Measurements from ENCODE around the gene RBM15.
A peak's percentile ranks its signal among the peaks of the same experiment; 100 is the strongest.

RBM15 gene, protein sequence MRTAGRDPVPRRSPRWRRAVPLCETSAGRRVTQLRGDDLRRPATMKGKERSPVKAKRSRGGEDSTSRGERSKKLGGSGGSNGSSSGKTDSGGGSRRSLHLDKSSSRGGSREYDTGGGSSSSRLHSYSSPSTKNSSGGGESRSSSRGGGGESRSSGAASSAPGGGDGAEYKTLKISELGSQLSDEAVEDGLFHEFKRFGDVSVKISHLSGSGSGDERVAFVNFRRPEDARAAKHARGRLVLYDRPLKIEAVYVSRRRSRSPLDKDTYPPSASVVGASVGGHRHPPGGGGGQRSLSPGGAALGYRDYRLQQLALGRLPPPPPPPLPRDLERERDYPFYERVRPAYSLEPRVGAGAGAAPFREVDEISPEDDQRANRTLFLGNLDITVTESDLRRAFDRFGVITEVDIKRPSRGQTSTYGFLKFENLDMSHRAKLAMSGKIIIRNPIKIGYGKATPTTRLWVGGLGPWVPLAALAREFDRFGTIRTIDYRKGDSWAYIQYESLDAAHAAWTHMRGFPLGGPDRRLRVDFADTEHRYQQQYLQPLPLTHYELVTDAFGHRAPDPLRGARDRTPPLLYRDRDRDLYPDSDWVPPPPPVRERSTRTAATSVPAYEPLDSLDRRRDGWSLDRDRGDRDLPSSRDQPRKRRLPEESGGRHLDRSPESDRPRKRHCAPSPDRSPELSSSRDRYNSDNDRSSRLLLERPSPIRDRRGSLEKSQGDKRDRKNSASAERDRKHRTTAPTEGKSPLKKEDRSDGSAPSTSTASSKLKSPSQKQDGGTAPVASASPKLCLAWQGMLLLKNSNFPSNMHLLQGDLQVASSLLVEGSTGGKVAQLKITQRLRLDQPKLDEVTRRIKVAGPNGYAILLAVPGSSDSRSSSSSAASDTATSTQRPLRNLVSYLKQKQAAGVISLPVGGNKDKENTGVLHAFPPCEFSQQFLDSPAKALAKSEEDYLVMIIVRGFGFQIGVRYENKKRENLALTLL

DNA sequence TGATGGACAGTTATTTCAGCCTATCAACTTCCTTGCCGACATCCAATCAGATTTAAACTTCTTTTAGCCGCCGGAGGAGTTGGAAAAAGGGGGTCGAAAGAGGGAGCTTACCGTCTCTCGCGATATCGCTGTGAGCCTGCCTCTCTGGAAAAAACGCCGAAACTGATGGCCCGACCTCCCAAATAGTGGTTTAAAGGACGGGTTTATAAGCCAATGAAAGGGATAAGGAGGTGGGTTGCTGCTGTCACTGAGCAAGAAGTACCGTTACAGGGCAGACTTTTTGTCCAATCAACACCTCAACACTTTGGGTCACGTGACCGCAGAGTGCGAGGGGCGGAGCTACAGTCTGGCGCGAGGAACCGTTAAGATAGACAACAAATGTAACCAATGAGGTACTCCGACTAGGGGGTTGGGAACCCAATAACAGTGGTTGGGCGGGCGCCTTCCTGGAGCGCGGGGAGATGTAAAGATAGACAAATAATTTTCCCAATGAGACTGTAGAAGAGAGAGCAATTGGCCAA, at the start of gene RBM15:
Gene RBM15, plus strand, starts transcription at position 492 of the 521 bp plus-strand sequence. Its CDS starts 29 bp downstream, at position 521.
- DNase-seq = peak; percentile 100

DNA sequence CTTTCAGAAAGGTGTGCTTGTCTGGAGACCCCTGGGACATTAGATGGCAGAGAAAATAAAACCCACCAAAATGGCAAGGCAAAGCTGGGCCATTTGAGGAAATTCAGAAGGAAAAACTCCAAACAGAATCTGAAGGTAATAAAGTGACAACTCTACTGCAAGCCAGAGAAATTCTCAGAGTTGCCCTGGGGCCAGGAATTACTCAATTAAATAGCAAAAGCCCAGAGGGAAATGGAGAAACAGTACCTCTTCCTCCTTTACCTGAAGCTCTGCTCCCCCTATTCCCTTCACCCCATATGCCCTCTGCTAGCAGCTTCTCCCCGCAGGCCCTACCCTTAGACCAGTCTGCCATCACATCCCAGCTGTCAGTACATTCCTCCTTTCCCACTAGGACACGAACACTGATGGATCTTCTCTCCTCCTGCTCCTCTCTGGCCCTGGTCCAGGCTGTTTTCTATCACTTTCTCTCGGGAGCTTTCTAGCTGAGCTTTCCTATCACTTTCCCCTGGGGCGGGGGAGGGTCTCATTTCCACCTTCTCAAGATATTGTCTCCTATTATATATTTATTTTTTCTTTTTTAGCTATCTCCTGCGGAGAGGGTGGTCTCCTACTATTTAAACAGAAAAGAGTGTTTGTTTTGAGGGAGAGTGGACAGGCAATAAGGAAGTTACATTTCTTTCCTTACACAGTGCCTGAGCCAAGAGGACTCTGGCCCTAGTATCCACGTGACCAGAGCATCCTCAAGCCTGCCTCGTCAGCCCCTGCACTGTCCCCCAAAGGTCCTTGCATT, 47.7 kb upstream of the RBM15 start:
- no peak for DNase-seq

DNA sequence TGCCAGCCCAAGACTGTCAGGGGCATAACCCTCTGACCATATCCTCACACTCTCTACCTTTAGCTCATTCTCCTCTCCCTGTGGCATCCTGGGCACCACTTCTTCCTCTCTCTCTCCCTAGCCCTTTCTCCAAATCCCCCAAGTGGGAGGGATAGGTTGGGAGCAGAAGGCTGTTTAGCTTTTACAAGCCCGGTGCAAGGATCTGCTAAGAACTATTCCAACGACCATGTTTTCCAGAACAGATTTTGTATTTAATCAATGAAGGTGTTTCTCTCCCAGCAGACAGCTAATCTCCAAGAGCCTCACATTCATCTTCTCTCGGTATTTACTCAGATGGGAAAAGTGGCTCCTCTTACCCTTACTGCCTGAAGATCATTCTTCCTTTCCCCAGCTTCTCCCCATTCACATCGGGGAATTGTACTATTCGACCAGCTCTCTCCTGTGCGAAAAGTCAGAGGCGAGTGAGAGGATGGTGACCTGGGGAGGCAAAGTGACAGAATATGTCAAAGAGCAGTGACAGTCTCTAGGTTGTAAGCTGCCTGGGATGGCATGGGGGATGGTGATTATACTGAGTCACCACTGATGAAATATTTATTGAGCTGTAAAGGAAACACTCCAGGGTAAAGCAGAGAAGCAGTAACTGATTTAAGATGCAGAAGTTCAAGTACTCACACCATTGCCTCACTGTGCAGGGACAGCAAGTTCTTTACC, 47.0 kb upstream of the RBM15 start:
- DNase-seq = no peak

DNA sequence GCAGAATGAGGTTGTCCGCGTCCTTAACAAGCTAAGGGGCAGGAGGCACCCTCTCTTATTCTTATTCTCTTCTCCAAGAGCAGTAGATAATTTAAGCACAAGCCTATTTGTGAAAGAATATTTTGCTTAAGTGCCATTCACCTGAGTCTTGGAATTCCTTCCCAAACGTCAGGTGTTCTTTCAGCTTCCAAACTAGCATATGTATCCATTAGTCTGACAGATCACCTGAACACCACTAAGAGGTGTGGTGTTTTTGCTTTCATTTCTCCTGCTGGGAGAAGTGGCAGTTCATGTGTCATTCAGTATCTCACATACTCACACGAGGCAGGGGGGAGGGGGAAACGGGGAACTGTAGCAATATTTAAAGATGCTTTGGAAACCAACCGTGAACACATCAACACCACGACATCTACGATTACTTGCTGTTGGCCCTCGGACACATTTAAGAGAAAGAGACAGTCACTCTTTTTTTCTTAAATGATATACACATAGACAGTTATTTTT, 45.5 kb upstream of the RBM15 start:
- DNase-seq = no peak

DNA sequence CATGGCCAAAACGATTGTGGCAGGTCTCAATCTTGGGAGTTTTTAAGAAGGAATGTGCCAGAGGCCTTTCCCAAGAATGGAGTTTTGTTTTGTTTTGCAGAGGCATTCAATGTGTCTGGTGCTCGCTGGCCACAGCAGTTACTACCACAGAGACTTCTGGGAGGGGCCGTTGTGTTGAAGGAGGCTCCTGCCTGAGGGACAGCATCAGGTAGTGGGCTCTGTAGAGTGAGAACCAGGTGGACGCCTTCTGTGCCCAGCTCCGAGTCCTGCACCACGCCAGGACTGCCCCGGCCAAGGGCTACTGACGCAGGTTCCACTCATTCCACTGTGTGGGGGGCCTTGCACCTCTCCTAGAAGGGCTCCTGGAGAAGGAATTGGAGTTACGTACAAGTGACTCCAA, 44.9 kb upstream of the RBM15 start:
- DNase-seq = no peak

DNA sequence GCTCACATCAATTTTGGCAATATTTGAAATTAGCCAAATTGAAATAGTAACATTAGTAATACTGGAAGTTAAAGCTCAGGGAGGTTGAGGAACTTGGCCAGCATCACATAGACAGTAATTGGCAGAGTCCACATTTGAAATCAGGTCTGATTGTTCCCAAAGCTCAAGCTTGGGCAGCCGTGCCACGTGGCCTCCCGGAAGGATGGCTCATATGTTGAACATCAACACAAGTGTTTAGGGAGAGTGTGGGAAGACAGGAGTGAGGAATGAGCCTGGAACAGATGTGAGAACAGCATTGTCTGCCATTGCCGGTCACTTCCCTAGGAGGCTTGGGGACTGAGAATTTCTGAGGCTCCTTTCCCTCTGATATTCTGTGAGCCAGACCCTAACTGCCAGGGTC, 40.2 kb upstream of the RBM15 start:
- DNase-seq = no peak

DNA sequence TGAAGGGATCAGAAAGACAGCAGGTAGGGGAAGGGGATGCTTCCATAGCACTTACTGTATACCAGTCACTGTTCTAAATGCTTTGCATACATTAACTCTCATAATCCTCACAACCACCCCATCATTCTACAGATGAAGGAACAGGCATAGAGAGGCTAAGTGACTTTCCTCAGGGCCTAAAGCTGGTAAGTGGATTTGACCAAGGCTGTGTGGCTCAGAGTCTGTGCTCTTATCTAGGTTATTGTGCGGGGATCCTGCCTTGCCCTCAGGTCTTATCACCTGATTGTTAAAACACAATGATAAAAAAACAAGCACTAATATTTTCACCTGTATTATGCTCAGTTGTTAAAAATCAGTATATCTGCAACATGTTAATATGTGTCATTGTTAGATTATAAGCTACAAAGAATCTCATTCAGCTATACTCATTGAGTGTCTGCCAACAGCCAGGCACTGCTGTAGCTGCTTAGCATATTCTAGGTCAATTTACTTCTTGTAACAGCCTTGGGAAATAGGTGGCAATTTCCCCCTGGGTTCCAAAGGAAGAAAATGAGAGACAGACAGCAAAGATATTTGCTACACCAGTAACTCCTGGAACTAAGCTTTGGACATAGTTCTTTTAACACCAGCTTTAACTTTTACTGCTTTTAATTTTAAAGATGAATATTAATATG, 38.6 kb upstream of the RBM15 start:
- no peak for DNase-seq

DNA sequence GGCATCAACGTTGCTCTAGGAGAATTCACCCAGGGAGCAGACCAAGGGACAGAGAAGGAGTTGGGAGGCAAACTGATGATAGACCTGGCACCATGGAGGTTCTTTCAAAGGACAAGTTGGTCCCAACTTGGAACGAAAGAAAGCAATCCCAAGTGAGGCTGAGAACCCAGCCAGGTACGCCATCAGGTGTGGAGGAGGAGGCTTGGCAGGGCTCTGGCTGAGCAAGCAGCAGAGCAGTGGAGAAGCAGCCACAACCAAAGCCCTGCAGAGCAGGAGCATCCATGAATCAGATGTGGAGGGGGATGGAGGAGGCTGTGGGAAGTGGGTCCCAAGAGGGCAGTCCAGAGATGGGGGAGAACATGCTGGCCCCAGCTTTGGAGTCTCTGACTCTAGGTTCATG, 36.3 kb upstream of the RBM15 start:
- no peak for DNase-seq

DNA sequence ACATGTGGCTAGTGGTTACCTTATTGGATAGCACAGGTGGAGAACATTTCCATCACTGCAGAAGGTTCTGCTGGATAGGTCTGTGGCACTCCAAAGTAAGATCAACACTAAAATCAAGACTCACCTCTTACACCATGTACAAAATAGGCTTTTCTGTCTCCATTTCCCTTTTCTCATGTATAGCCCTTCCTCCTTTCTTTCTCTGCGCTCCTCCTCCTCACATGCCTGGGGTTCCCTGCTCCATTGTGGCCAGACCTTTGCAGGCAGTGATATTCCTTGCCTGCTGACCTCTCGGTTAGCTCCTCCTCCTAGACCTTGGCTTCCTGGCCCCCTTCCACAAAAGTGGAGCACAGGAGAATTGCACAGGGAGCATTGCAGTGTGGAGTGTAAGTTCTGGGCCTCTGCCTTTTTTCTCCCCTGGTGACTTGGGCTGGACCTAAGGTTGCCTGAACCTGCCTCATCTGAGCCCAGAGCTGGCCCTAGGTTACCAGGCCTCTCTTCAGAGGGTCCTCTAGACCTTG, 33.2 kb upstream of the RBM15 start:
- no peak for DNase-seq

DNA sequence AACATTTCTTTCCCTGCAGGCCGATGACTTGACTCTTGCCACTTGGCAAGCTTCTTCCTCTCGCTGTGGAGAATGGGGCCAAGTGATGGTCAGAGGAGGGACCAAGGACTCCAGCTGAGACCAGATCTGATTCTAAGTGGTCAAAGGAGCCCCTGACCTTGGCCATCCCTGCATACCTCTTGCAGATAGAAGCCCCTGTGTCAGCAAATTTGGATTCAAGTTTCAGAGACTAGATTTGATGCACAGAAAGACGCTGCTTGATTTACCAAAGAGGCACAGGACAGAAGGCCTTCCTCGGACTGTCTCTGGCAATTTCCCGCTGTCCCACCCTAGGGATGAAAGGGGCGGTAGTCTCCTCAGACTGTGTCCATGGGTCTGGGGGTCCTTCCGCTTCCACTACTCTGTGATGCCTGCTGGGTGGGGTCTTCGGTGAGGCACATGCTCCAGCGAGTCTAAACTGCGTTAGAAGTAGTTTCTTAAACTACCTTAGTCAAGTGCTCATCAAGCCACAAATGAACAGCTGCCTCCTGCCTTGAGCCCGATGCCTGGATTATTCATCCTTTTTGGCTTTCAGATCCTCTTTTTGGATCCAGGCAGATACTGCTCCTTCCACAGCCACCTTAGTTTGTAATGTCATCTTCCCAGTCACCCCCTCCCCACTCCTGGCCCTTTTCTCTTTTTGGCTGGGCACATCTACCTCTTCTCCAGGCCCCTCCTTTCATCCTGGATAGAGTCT, 31.8 kb upstream of the RBM15 start:
- DNase-seq = no peak

DNA sequence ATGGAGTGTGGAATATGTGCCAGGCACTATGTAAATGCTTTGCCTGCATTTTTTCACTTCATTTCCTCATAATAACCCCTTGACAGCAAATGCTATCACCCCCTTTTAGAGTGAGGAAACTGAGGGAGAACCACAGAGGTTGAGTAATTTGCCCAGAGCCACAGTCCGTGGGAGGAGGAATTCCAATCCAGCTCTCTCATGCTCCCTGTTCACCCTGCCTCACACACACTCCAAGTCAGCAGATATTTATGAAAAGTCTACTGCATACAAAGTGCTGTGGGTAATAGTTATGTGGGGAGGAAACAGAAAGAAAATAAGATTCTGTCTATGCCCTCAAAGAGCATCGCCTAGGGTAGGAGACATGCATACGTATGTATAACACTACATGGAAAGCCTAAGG, 30.9 kb upstream of the RBM15 start:
- DNase-seq = peak; percentile 12

DNA sequence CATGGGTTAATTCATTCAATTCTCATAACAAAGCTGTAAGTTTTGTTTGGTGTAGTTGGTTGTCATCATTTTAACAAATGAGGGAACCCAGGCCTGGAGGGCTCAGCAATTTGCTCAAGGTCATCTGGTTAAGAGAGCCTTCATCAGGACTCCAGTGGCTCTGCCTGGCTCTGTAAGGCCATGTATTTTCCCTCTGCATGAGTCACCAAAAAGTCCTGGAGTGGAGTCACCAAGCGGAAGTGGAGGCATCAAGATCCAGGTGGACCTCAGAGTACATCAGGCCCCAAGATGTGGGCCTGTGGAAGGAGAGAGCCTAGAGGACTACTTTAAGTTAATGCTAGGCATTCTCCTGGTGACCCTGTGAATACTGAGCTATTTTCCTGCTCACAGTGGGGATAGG, 30.0 kb upstream of the RBM15 start:
- DNase-seq = no peak

DNA sequence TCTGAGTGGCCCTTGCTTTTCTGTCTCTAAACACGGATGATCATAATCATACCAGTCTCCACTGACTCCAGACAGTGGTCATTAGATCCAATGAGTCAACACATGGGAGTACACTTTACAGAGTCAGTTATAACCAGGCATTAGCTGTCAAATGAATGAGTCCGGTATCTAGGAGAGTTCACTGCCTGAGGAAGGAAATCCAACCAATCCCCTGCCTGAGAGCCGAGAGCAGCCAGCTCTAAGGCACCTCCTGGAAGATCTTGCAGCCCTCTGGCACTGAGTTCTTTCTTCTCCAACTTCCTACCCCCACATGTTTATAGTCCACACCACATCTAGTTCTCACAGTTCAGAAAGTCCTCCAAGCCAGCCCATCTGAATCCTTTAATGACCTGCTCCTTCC, 29.4 kb upstream of the RBM15 start:
- DNase-seq = peak; percentile 56

DNA sequence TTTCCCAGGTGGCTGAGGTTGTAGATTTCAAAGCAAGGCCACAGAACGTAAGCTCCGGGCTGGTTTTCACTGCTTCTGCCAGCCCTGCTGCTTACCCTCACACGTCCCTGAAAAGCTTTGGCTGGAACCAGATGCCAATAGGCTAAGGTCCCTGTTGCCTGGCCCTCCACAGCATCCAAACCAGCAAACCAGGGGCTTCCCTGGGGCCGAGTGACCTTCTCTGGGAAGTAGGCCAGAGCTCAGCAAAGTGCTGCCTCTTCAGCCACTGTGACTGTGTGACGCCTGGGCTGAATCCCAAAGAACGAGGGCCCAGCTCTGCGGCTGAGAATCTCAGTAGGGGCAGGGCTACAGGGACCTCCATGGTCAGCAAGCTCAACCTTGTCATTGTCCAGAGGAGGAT, 28.9 kb upstream of the RBM15 start:
- DNase-seq = no peak

DNA sequence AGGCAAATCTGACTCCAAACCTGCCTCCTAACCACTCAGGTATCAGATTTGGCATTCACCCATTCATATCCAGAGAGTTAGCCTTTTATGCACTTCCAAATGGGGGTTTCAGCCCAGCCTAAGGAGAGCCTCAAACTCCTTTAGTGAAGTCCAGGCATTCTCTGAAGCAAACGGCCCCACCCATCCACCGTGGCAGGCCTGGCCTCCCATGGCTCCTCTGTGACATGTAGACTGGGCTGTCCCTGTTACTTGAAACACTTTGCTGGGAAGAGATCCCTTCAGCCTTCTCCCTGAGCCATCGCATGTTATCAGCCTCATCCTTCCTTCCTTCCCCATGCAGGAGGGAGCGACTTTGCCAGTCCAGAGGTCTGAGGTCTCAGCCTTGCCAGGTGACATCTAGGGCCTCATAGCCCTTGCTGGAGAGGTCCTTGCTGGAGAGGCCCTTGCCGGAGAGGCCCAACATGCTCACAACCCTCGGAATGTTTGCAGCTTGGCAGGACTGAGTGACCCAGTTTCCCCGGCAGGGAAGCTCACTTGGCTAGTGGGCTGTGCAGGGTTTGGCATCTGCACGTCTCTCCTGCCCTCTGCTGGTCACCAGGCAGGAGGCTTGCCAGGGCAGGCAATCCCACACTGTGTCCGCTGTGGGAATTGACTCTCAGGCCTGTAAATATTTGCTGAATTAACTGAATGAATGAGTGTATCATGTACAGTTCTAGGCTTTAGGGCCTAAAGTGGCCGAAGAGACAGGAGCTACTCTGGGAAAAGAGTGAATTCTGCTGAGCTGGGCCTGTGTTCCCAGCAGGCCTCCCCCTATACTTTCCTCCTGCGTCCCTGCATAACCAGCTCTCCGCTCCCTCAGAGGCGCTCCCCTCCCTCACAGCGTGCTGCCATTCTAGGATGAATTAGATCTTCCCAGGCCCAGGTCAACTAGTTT, 26.7 kb upstream of the RBM15 start:
- DNase-seq = peak; percentile 66

DNA sequence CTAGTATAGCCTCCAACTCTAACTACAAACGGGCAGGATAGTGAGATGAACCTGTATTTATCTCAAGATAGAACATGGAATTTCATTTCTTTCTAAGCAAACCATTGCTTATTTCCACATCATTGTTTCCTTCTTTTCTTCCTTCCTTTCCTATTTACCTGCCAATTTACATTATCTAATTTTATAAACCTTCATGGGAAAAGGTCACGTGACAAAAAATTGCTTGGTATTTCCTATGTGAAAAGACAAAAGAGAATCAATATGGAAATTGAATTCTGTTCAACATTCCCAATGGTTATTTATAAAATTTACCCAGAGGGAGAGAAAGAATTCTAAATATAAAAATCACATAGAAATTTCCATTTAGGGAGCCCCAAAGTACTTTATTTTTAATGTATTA, 22.4 kb upstream of the RBM15 start:
- no peak for DNase-seq

DNA sequence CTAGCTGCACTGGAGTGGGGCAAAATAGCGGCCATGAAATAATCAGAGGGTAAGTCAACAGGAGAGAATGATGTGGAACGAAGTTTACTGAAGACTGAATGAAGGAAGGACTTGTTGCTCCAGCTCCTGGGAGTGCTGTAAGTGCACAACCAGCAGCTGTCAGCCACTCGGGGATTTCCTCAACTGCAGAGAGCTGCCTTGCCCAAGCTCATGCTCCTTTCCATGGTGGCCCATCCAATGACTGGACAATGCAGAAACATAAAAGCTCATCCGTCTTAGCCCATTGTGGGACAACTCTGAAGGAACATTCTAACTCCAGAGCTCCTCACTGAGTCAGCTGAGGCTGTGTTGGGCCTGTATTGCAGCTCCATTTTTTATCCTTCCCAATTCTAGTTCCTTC, 21.1 kb upstream of the RBM15 start:
- no peak for DNase-seq

DNA sequence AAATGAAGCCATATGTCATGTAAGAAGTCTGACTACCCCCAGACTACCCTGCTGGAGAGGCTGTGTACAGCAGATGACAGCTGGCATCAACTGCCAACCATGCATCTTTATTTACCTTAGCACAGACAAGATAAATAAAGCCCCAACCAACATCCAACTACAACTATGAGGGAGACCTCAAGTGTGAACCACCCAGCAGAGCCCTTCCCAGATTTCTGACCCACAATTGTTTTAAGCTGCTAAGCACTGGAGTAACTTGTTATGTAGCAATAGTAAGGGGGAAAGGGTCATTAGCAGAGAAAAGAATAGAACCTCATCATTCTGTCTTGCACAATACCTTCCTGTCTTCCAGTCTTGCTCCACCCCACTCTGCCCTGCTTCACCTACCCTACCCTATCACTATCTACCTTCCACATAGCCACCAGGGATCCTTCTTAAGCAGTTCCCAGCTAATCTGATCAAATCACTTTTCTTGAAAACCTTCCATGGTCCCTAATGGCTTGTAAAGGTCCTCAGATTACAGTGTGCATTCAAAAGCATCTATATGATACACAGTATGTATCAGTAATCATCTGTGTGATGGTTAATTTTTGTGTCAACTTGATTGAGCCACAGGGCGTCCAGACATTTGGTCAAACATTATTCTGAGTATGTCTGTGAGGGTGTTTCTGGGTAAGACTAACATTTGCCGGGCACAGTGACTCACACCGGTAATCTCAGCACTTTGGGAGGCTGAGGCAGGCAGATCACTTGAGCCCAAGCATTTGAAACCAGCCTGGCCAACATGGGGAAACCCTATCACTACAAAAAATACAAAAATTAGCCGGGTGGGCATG, 19.6 kb upstream of the RBM15 start:
- DNase-seq = no peak

Data from amniotic stem cell (primary cell).